Thyroid gland (tissue), 4 donors: ENCODE data around the gene NTN3.

ENCODE experiments used
- POLR2A ChIP-seq, 2 donors: fragments of 450-650 bp; IDR thresholded peaks; one replicate each; pipeline ENCODE4 v1.6.1; 2017; ENCODE audit warnings: antibody characterized with exemption in 2 of 2, mild to moderate bottlenecking in 2 of 2, moderate library complexity in 1 of 2
- TF ChIP-seq, protein P1 (sequence below), 6 experiments: fragments of 200-600 bp in 3 of 6; fragments of 450-650 bp in 3 of 6; sonication (generic) in 3 of 6; IDR thresholded peaks; one replicate each; pipeline ENCODE4 v1.5.1; 2016 to 2019; ENCODE audit warnings: antibody characterized with exemption in 6 of 6, mild to moderate bottlenecking in 2 of 6, inconsistent platforms in 1 of 6, moderate library complexity in 1 of 6

DNA sequence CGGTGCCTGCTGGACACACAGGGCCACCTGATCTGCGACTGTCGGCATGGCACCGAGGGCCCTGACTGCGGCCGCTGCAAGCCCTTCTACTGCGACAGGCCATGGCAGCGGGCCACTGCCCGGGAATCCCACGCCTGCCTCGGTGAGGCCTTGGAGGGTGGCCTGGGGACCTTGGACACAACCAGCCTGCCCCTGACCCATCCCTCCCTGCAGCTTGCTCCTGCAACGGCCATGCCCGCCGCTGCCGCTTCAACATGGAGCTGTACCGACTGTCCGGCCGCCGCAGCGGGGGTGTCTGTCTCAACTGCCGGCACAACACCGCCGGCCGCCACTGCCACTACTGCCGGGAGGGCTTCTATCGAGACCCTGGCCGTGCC is 1.4 kb downstream of the NTN3 start:
- TF ChIP-seq, protein P1, sequence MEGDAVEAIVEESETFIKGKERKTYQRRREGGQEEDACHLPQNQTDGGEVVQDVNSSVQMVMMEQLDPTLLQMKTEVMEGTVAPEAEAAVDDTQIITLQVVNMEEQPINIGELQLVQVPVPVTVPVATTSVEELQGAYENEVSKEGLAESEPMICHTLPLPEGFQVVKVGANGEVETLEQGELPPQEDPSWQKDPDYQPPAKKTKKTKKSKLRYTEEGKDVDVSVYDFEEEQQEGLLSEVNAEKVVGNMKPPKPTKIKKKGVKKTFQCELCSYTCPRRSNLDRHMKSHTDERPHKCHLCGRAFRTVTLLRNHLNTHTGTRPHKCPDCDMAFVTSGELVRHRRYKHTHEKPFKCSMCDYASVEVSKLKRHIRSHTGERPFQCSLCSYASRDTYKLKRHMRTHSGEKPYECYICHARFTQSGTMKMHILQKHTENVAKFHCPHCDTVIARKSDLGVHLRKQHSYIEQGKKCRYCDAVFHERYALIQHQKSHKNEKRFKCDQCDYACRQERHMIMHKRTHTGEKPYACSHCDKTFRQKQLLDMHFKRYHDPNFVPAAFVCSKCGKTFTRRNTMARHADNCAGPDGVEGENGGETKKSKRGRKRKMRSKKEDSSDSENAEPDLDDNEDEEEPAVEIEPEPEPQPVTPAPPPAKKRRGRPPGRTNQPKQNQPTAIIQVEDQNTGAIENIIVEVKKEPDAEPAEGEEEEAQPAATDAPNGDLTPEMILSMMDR (IDR thresholded peaks at IDR 0.05) = no peak
- TF ChIP-seq POLR2A (IDR thresholded peaks at IDR 0.05) = no peak
